Loucy (cell line): ENCODE measurements around the gene MCU.

Experiments used
- H2AFZ ChIP-seq: fragments of 200-600 bp; sonication (generic); 2 replicates; pipeline ENCODE4 v1.6.0; 2016; ENCODE audit warnings: antibody characterized with exemption, mild to moderate bottlenecking, low read length, moderate library complexity
- H3F3A ChIP-seq: fragments of 200-600 bp; 2 replicates; pipeline ENCODE4 v1.6.0; 2016; ENCODE audit warnings: antibody characterized with exemption, low read depth, mild to moderate bottlenecking
- H3K27me3 ChIP-seq: fragments of 200-600 bp; sonication (generic); 2 replicates; pipeline ENCODE4 v1.6.1; 2014; ENCODE audit warnings: low read length, mild to moderate bottlenecking; ENCODE audit not compliant: insufficient read depth, poor library complexity, severe bottlenecking
- H3K36me3 ChIP-seq: fragments of 200-600 bp; sonication (generic); 2 replicates; pipeline ENCODE4 v1.6.1; 2016; ENCODE audit warnings: low read length; ENCODE audit not compliant: insufficient read depth
- H3K4me1 ChIP-seq: fragments of 200-600 bp; sonication (generic); 2 replicates; pipeline ENCODE4 v1.5.1; 2014; ENCODE audit warnings: low read length, mild to moderate bottlenecking; ENCODE audit not compliant: insufficient read depth, poor library complexity, severe bottlenecking
- H3K4me2 ChIP-seq: fragments of 200-600 bp; sonication (generic); 2 replicates; pipeline ENCODE4 v1.6.0; 2014; ENCODE audit warnings: antibody characterized with exemption, low read length, low read depth, mild to moderate bottlenecking; ENCODE audit not compliant: poor library complexity, severe bottlenecking
- H3K4me3 ChIP-seq: fragments of 200-600 bp; sonication (generic); 2 replicates; pipeline ENCODE4 v1.5.1; 2014; ENCODE audit warnings: low read length, mild to moderate bottlenecking, mixed read lengths; ENCODE audit not compliant: poor library complexity, severe bottlenecking
- H3K79me2 ChIP-seq: fragments of 200-600 bp; sonication (generic); 2 replicates; pipeline ENCODE4 v1.6.1; 2014; ENCODE audit warnings: low read length; ENCODE audit not compliant: insufficient read depth
- H3K9ac ChIP-seq: fragments of 200-600 bp; sonication (generic); 2 replicates; pipeline ENCODE4 v1.6.0; 2014; ENCODE audit warnings: mild to moderate bottlenecking, low read depth, low read length, moderate library complexity; ENCODE audit not compliant: poor library complexity, severe bottlenecking
- H3K9me2 ChIP-seq: fragments of 200-600 bp; sonication (generic); replicated peaks from 2 replicates; pipeline ENCODE4 v1.6.1; 2016; ENCODE audit warnings: low read depth, low read length, mixed read lengths
- H3K9me3 ChIP-seq: fragments of 200-600 bp; sonication (generic); 2 replicates; pipeline ENCODE4 v1.6.1; 2014; ENCODE audit warnings: mild to moderate bottlenecking, antibody characterized with exemption, low read length, low read depth; ENCODE audit not compliant: insufficient read depth
- H4K20me1 ChIP-seq: fragments of 200-600 bp; sonication (generic); 2 replicates; pipeline ENCODE4 v1.6.0; 2014; ENCODE audit warnings: antibody characterized with exemption, low read length, mild to moderate bottlenecking; ENCODE audit not compliant: insufficient read depth, poor library complexity, severe bottlenecking
- EZH2phosphoT487 ChIP-seq: fragments of 200-600 bp; IDR thresholded peaks from 2 replicates; pipeline ENCODE4 v1.6.1; 2018; ENCODE audit warnings: antibody characterized with exemption, mild to moderate bottlenecking, moderate library complexity, borderline replicate concordance
- TF ChIP-seq, protein P1 (sequence below): fragments of 200-600 bp; sonication (generic); conservative IDR thresholded peaks from 2 replicates; pipeline ENCODE4 v1.5.1; 2014; ENCODE audit warnings: mild to moderate bottlenecking, antibody characterized with exemption, low read length

Gene MCU

DNA sequence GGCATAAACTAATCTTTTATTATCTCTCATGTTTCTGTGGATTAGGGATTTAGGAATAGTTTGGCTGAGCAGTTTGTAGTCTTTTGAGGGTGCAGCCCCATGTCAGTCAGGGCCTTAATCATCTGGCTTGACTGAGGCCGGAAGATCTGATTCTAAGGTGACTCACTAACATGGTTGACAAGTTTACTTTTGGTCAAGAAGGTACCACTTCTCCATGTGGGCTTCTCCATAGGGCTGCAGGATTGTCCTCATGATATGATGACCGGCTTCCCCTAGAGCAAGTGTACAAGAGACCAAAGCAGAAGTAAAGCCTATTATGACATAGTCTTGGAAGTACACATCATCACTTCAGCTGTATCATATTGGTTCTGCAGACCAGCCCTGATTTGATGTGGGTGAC, 155.7 kb downstream of the MCU start:
- no peaks in the 10 kb centered on the region for H3K79me2 ChIP-seq
- TF ChIP-seq, protein P1, sequence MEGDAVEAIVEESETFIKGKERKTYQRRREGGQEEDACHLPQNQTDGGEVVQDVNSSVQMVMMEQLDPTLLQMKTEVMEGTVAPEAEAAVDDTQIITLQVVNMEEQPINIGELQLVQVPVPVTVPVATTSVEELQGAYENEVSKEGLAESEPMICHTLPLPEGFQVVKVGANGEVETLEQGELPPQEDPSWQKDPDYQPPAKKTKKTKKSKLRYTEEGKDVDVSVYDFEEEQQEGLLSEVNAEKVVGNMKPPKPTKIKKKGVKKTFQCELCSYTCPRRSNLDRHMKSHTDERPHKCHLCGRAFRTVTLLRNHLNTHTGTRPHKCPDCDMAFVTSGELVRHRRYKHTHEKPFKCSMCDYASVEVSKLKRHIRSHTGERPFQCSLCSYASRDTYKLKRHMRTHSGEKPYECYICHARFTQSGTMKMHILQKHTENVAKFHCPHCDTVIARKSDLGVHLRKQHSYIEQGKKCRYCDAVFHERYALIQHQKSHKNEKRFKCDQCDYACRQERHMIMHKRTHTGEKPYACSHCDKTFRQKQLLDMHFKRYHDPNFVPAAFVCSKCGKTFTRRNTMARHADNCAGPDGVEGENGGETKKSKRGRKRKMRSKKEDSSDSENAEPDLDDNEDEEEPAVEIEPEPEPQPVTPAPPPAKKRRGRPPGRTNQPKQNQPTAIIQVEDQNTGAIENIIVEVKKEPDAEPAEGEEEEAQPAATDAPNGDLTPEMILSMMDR, result no peak
- TF ChIP-seq EZH2phosphoT487, result no peak
- H3K4me2 ChIP-seq, result no peak overlapping the region
- H3K9ac ChIP-seq, result no peak overlapping the region
- no peaks in the 10 kb centered on the region for H4K20me1 ChIP-seq
- H3K4me1 ChIP-seq, result peaks cover 3% of the 10 kb centered on the region
- H3F3A ChIP-seq, result no peaks in the 10 kb centered on the region
- H2AFZ ChIP-seq, result no peak overlapping the region
- H3K9me2 ChIP-seq, result no peaks in the 10 kb centered on the region
- H3K9me3 ChIP-seq, result no peaks in the 10 kb centered on the region; the same call in 1 of the 2 replicates
- H3K4me3 ChIP-seq, result no peak overlapping the region
- H3K27me3 ChIP-seq, result no peaks in the 10 kb centered on the region
- no peaks in the 10 kb centered on the region for H3K36me3 ChIP-seq

DNA sequence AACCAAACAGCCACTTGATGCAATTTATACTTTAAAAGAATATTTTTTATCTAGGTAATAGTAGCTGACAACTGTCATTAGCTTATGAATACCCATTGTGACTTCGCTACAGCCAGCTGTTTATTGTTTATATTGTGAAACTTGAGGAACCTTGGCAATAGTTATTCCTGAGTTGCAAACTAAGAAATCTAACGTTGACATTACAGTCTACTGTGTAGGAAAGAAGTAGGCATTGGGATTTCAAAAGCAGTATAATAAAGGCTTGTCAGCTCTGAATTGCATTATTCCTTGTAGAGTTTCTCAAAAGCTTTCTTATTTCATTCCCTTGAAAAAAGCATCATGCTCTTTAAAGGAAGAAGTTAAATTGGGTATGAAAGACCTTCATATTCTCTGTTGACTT, 158.9 kb downstream of the MCU start:
- TF ChIP-seq, protein P1, result no peak
- TF ChIP-seq EZH2phosphoT487, result no peak
- H4K20me1 ChIP-seq, result no peaks in the 10 kb centered on the region
- H3K9me2 ChIP-seq, result no peaks in the 10 kb centered on the region
- no peaks in the 10 kb centered on the region; the same call in 1 of the 2 replicates for H3K9me3 ChIP-seq
- H3F3A ChIP-seq, result no peaks in the 10 kb centered on the region
- no peak overlapping the region for H3K4me2 ChIP-seq
- no peaks in the 10 kb centered on the region for H3K79me2 ChIP-seq
- no peak overlapping the region for H2AFZ ChIP-seq
- no peaks in the 10 kb centered on the region for H3K4me1 ChIP-seq
- H3K27me3 ChIP-seq, result no peaks in the 10 kb centered on the region
- no peak overlapping the region for H3K4me3 ChIP-seq
- H3K36me3 ChIP-seq, result no peaks in the 10 kb centered on the region
- no peak overlapping the region for H3K9ac ChIP-seq

DNA sequence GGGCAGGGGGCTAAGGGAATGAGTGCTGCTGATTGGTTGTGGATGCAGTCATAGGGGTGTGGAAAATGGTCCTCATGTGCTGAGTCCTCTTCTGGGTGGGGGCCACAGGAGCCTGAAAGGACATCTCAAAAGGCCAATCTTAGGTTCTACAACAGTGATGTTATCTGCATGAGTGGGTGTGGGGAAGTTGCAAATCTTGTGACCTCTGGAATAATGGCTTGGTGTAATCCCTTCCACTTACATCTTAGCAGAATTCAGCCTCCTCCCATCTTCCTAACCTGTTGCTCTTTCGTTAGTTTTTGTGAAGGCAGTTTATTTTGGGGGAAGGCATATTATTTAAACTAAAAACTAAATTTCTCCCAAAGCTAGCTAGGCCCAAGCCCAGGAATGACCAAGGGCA, 159.6 kb downstream of the MCU start:
- Histone ChIP-seq H3K79me2 (no peaks in the 10 kb centered on the region), H3K4me3 (no peak overlapping the region), H3K4me1 (no peaks in the 10 kb centered on the region), H4K20me1 (no peaks in the 10 kb centered on the region), H3K4me2 (no peak overlapping the region), H3K9me3 (no peaks in the 10 kb centered on the region; the same call in 1 of the 2 replicates), H3K27me3 (no peaks in the 10 kb centered on the region), H3K9ac (no peak overlapping the region), H3K36me3 (no peaks in the 10 kb centered on the region), H3F3A (no peaks in the 10 kb centered on the region), H3K9me2 (no peaks in the 10 kb centered on the region), H2AFZ (no peak overlapping the region)
- TF ChIP-seq, protein P1, result no peak
- TF ChIP-seq EZH2phosphoT487, result no peak
